VCaP (cell line): ENCODE data around the gene HACD1.
A peak's percentile ranks its signal among the peaks of the same experiment; 100 is the strongest.

Experiments
- H3K27ac ChIP-seq: fragments of 450-650 bp; 2 replicates; pipeline ENCODE4 v1.5.1; 2017
- CTCF ChIP-seq: fragments of 450-650 bp; conservative IDR thresholded peaks from 2 replicates; pipeline ENCODE4 v1.5.1; 2017; ENCODE audit warnings: mild to moderate bottlenecking, moderate library complexity

HACD1 gene

GRCh38 chr10:17609523-17610079, 7.6 kb downstream of the HACD1 start:
- TF ChIP-seq CTCF = no peak
- no peak overlapping the region for H3K27ac ChIP-seq

GRCh38 chr10:17607603-17608332, 9.4 kb downstream of the HACD1 start:
- peak; percentile 91 for TF ChIP-seq CTCF
- no peak overlapping the region; the same call in 1 of the 2 replicates for H3K27ac ChIP-seq

- H3K27ac ChIP-seq = peak overlapping the region; percentile 27; the same call in 1 of the 2 replicates
- no peak for TF ChIP-seq CTCF
Observed at GRCh38 chr10:17607060-17607459, 10.1 kb downstream of the HACD1 start.

DNA sequence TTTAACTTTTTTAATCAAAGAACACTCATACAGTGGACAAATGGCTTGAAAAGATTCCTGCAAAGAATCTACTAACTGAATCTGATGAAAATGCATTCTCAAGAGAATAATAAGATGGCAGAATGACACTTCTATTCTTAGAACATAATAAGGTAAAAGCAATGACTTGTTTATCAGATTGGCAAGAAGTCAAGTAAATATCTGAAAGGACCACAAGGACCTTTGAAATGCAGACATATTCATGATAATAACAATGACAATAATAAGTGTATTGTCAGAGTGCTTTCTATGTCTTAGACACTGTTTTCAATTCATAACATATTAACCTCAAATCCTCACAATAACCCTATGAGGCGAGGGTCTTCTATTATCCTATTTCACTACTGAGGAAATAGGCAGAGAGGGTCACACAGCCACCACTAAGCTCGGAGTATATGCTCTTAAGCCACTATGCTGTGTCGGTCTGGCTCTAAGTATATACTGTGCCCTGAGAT, 10.6 kb downstream of the HACD1 start:
- no peak for TF ChIP-seq CTCF
- H3K27ac ChIP-seq = peak overlapping the region; percentile 27

GRCh38 chr10:17605936-17606335, 11.2 kb downstream of the HACD1 start:
- no peak for TF ChIP-seq CTCF
- peak overlapping the region; percentile 27 for H3K27ac ChIP-seq

GRCh38 chr10:17599089-17599488, 18.1 kb downstream of the HACD1 start:
- no peak overlapping the region for H3K27ac ChIP-seq
- peak; percentile 75 for TF ChIP-seq CTCF

DNA sequence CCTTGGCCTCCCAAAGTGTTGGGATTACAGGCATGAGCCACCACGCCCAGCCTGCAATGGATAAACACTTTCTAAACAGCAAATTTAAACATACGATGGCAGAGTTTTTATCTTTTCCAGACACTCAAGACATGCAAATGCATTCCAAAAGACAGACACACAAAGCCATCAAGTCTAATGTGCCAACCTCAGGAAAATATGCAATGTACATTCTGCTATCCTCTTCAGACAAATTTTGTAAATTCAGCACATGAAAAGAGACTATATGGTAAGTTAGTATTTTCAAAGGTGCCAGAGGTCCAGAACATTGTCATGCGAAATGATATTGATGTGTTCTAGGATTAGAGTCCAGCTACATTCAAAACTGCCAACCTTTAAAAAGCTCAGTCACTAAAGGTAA, 19.8 kb downstream of the HACD1 start:
- no peak for TF ChIP-seq CTCF

More for the DNA sequence above, 19.8 kb downstream of the HACD1 start:
- no peak overlapping the region for H3K27ac ChIP-seq
